Measurements from ENCODE around the gene SULT4A1. TPM values are rescaled to one million over a fixed set of nuclear protein-coding genes. Genes with fewer than 3 reads are reported as not detected.
A peak's percentile ranks its signal among the peaks of the same experiment; 100 is the strongest.

The SULT4A1 gene
- total and polyA plus RNA-seq, 10 donors: 0.35 to 5.1 (median 1.7) TPM

- no peaks in the 10 kb centered on the region for H3K9me3 ChIP-seq
- WGBS, 5 donors: 61 to 81% (median 72%) methylated on average over 11 of the region's 11 CpGs
- intact Hi-C loops (cut with DNase I; ENCODE audit: low total_unique reads): no loop called here
- DNase-seq: peak; percentile 31
- TF ChIP-seq POLR2AphosphoS5 (IDR thresholded peaks at IDR 0.05): no peak
- H3K4me1 ChIP-seq: no peaks in the 10 kb centered on the region
- peaks cover 0 to 54% (median 2%) of the 10 kb centered on the region in 7 donors for H3K27me3 ChIP-seq (replicated peaks in 1 of 7)
- H3K4me3 ChIP-seq: no peak overlapping the region
- H3K27ac ChIP-seq: no peak overlapping the region
- H3K36me3 ChIP-seq: no peaks in the 10 kb centered on the region
These were observed 15.3 kb downstream of the SULT4A1 start for GRCh38 chr22:43846966-43847365.

- Histone ChIP-seq H3K4me3 (no peak overlapping the region), H3K4me1 (no peaks in the 10 kb centered on the region), H3K27ac (no peak overlapping the region), H3K9me3 (no peaks in the 10 kb centered on the region), H3K27me3 (replicated peaks in 1 of 7) (peaks cover 0 to 45% (median 0%) of the 10 kb centered on the region in 7 donors), H3K36me3 (no peaks in the 10 kb centered on the region)
- WGBS, 5 donors: 81 to 85% (median 84%) methylated on average over 11 of the region's 11 CpGs
- TF ChIP-seq POLR2AphosphoS5 (IDR thresholded peaks at IDR 0.05): no peak
- no peak for TF ChIP-seq POLR2A (IDR thresholded peaks at IDR 0.05)
- no peak for TF ChIP-seq CTCF (IDR thresholded peaks at IDR 0.05 in 8 of 11, conservative IDR thresholded peaks at IDR 0.05 in 3 of 11)
- DNase-seq: peak; percentile 57
- intact Hi-C loops (cut with DNase I; ENCODE audit: low total_unique reads): no loop called here
These were observed 16.3 kb downstream of the SULT4A1 start for GRCh38 chr22:43845981-43846380.

GRCh38 chr22:43844560-43845545, 17.5 kb downstream of the SULT4A1 start:
- Histone ChIP-seq H3K4me1 (no peaks in the 10 kb centered on the region), H3K9me3 (no peaks in the 10 kb centered on the region), H3K36me3 (no peaks in the 10 kb centered on the region), H3K27me3 (replicated peaks in 1 of 7) (peaks cover 0 to 44% (median 0%) of the 10 kb centered on the region in 7 donors), H3K4me3 (no peak overlapping the region), H3K27ac (no peak overlapping the region)
- DNase-seq: peak; percentile 64
- WGBS, 5 donors: 81 to 88% (median 86%) methylated on average over 16 to 31 of the region's 31 CpGs
- intact Hi-C loops (cut with DNase I; ENCODE audit: low total_unique reads): no loop called here
- no peak for TF ChIP-seq CTCF (IDR thresholded peaks at IDR 0.05 in 8 of 11, conservative IDR thresholded peaks at IDR 0.05 in 3 of 11)
- TF ChIP-seq POLR2AphosphoS5 (IDR thresholded peaks at IDR 0.05): no peak
- TF ChIP-seq POLR2A (IDR thresholded peaks at IDR 0.05): no peak

GRCh38 chr22:43843783-43844530, 18.4 kb downstream of the SULT4A1 start:
- Histone ChIP-seq H3K36me3 (no peaks in the 10 kb centered on the region), H3K27ac (no peak overlapping the region), H3K4me1 (no peaks in the 10 kb centered on the region), H3K4me3 (no peak overlapping the region), H3K9me3 (no peaks in the 10 kb centered on the region), H3K27me3 (replicated peaks in 1 of 7) (peaks cover 0 to 35% (median 0%) of the 10 kb centered on the region in 7 donors)
- TF ChIP-seq POLR2A (IDR thresholded peaks at IDR 0.05): no peak
- TF ChIP-seq POLR2AphosphoS5 (IDR thresholded peaks at IDR 0.05): no peak
- TF ChIP-seq CTCF (IDR thresholded peaks at IDR 0.05 in 8 of 11, conservative IDR thresholded peaks at IDR 0.05 in 3 of 11): no peak
- WGBS, 5 donors: 84 to 90% (median 85%) methylated on average over 21 of the region's 21 CpGs
- intact Hi-C loops (cut with DNase I; ENCODE audit: low total_unique reads): no loop called here
- DNase-seq: peak; percentile 44

Measured in spleen (tissue), 11 donors.